ENCODE data around the gene CAGE1.

Gene CAGE1

DNA sequence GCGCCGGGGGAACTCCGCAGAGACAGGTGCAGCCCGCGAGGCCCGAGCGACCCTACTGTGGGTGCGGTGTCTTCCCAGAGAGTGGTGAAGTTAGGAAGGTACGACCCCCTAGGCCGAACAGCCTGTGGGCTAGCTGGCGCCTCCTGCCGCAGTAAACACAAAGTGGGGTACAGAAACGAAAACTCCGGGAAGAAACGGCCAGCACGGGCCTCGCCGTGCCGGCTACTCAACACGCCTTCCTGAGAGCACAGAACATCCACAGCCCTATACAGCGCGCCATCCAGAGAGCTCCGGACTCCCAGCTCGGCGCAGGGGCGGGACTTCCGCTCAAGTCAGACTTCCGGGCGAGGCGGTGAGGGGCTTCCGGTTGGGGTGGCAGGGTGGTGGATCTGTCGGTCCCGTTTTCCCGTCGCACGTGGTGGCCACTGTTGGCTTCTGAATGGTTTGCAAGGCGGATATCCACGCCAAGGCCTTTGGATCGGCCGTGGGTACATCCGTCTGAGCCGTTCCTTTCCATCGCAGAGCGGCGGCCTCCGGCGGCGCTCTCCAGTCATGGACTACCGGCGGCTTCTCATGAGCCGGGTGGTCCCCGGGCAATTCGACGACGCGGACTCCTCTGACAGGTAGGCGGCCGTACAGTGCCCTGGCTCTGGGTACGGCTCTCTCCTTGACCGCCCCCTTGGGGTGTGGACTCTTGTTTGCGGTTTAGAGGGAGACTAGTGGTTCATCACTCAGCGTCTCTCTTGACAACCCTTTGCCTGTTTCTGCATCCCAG, at the start of gene CAGE1, which contains the start of gene RIOK1:
CAGE1 (minus strand) TSS at position 292 of the 775 bp plus-strand sequence. CDS start 2,569 bp downstream, outside the sequence.
RIOK1 (plus strand) TSS at position 358 of the 775 bp plus-strand sequence; CDS start at position 553, 195 bp downstream.
- peaks cover 18 to 29% of the 10 kb centered on the region in 2 experiments for H3K4me1 ChIP-seq (ENCODE audit: control insufficient read depth in 1 of 2, insufficient read depth in 1 of 2, low read depth in 1 of 2, low read length in 1 of 2)
- TF ChIP-seq, protein P1, sequence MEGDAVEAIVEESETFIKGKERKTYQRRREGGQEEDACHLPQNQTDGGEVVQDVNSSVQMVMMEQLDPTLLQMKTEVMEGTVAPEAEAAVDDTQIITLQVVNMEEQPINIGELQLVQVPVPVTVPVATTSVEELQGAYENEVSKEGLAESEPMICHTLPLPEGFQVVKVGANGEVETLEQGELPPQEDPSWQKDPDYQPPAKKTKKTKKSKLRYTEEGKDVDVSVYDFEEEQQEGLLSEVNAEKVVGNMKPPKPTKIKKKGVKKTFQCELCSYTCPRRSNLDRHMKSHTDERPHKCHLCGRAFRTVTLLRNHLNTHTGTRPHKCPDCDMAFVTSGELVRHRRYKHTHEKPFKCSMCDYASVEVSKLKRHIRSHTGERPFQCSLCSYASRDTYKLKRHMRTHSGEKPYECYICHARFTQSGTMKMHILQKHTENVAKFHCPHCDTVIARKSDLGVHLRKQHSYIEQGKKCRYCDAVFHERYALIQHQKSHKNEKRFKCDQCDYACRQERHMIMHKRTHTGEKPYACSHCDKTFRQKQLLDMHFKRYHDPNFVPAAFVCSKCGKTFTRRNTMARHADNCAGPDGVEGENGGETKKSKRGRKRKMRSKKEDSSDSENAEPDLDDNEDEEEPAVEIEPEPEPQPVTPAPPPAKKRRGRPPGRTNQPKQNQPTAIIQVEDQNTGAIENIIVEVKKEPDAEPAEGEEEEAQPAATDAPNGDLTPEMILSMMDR (IDR thresholded peaks at IDR 0.05) = no peak
- H3K36me3 ChIP-seq = peaks cover 9% of the 10 kb centered on the region
- H3K27ac ChIP-seq = peak within 1 kb of the TSS; percentile 87
- peak within 1 kb of the TSS; percentile 93 to 95 for H3K4me3 ChIP-seq (ENCODE audit: low read depth in 1 of 2, low read length in 1 of 2)
- no peaks in the 10 kb centered on the region for H3K9me3 ChIP-seq
- H3K27me3 ChIP-seq = no peaks in the 10 kb centered on the region

DNA sequence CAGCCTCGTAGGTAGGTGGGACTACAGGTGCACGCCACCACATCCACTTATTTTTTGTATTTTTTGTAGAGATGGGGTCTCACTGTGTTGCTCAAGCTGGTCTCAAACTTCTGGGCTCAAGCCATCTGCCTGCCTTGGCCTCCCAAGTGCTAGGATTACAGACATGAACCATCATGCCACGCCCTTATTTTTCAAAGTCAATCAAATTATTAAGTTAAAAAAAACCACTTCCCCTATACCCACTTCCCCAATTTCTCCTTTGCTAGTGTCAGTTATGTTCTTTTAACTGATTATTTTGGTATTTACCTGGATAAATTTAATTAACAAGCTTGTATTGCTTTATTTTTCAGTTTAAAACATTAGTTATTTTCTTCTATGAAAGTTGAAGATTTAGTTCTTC, 49.7 kb upstream of the CAGE1 start:
- peaks cover 28 to 33% of the 10 kb centered on the region in 2 experiments for H3K4me1 ChIP-seq (ENCODE audit: control insufficient read depth in 1 of 2, insufficient read depth in 1 of 2, low read depth in 1 of 2, low read length in 1 of 2)
- H3K27ac ChIP-seq = peak overlapping the region; percentile 74
- H3K36me3 ChIP-seq = no peaks in the 10 kb centered on the region
- TF ChIP-seq, protein P1 (IDR thresholded peaks at IDR 0.05) = no peak
- no peaks in the 10 kb centered on the region for H3K27me3 ChIP-seq
- peak overlapping the region; percentile 6 to 31 for H3K4me3 ChIP-seq (ENCODE audit: low read depth in 1 of 2, low read length in 1 of 2)
- H3K9me3 ChIP-seq = no peaks in the 10 kb centered on the region

DNA sequence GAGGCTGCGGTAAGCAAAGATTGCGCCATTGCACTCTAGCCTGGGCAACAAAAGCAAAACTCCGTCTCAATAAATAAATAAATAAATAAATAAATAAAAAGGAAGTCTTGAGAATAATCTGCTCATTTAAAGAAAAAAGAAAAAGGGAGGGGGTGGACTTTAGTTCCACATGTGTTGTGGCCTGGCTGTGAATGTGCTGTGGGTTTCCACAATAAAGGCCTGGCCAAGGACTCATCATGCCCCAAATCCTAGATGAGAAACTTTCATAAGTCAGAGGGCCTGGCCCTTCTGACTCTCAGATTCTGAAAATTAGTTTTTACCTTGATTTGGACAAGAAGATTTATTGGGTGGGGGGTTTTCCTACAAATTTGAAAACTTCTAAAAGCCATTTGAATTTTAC, 48.5 kb upstream of the CAGE1 start:
- Histone ChIP-seq H3K27ac (no peak overlapping the region), H3K4me1 (ENCODE audit: control insufficient read depth in 1 of 2, insufficient read depth in 1 of 2, low read depth in 1 of 2, low read length in 1 of 2) (peaks cover 28 to 33% of the 10 kb centered on the region in 2 experiments), H3K9me3 (no peaks in the 10 kb centered on the region), H3K4me3 (ENCODE audit: low read depth in 1 of 2, low read length in 1 of 2) (no peak overlapping the region), H3K36me3 (no peaks in the 10 kb centered on the region), H3K27me3 (no peaks in the 10 kb centered on the region)
- TF ChIP-seq, protein P1 (IDR thresholded peaks at IDR 0.05) = no peak

DNA sequence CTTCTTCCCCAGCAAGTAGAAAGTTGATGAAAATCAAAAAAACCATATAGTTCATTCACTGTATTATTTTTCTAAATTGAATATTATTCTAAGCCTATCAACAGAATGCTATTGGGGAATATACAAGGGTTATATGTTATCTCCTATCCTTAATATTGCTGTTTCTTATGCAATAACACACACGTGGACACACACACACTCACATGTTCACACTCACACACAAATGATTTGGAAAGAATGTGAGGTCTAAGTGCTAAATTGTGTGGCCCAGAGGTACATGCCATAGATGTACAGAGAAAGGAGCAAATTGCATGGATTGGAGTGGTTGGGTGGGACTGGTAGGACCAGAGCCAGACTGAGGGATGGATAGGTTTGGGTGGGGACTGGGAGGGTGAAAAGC, 45.1 kb upstream of the CAGE1 start:
- H3K9me3 ChIP-seq = no peaks in the 10 kb centered on the region
- H3K4me3 ChIP-seq (ENCODE audit: low read depth in 1 of 2, low read length in 1 of 2) = no peak overlapping the region
- TF ChIP-seq, protein P1 (IDR thresholded peaks at IDR 0.05) = no peak
- H3K27ac ChIP-seq = no peak overlapping the region
- no peaks in the 10 kb centered on the region for H3K36me3 ChIP-seq
- H3K4me1 ChIP-seq (ENCODE audit: control insufficient read depth in 1 of 2, insufficient read depth in 1 of 2, low read depth in 1 of 2, low read length in 1 of 2) = peaks cover 35 to 40% of the 10 kb centered on the region in 2 experiments
- H3K27me3 ChIP-seq = no peaks in the 10 kb centered on the region

DNA sequence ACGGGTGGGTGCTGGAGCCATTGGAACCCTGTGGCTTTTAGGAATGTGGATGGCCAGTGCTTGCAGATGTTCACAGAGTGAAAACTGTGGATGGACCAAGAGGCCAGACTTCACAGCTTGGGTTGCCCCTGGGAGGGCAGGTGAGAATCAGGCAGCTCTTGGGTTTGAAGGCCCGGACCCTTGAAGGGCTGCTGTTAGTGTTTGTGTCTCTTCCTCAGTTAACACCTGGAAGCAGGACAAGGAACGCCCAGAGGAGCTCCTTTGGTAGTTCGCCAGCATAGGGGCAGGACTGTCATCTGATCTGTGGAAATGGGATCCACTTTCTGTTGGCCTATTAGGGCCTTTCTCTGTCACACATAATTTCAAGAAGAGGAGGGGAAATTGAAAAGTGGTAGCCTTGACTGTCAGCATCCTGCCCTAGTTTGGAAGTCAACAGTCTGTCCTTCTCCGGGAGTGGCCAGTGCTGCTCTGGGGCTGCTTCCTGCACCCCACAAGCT, 43.6 kb upstream of the CAGE1 start:
- peaks cover 20 to 26% of the 10 kb centered on the region in 2 experiments for H3K4me1 ChIP-seq (ENCODE audit: control insufficient read depth in 1 of 2, insufficient read depth in 1 of 2, low read depth in 1 of 2, low read length in 1 of 2)
- H3K9me3 ChIP-seq = no peaks in the 10 kb centered on the region
- H3K36me3 ChIP-seq = no peaks in the 10 kb centered on the region
- H3K4me3 ChIP-seq (ENCODE audit: low read depth in 1 of 2, low read length in 1 of 2) = no peak overlapping the region
- no peak overlapping the region for H3K27ac ChIP-seq
- H3K27me3 ChIP-seq = no peaks in the 10 kb centered on the region
- TF ChIP-seq, protein P1 (IDR thresholded peaks at IDR 0.05) = no peak
